ENCODE measurements around the gene OSTN.
"Not testable (repeated sequence)": the region's sequence is repeated elsewhere in the genome, so short reads cannot be mapped to it uniquely, and the experiment has no call there.

Gene OSTN

GRCh38 chr3:191235331-191236314 lies 36.6 kb downstream of the OSTN start:
- no peak for DNase-seq

GRCh38 chr3:191236646-191237045 lies 37.6 kb downstream of the OSTN start:
- DNase-seq: no peak

GRCh38 chr3:191237047-191237882 lies 38.2 kb downstream of the OSTN start:
- no peak for DNase-seq

GRCh38 chr3:191238321-191238817 lies 39.3 kb downstream of the OSTN start:
- DNase-seq: no peak

GRCh38 chr3:191239407-191240031 lies 40.5 kb downstream of the OSTN start:
- DNase-seq: no peak

- DNase-seq: no peak
Observed at GRCh38 chr3:191240486-191240885, 41.4 kb downstream of the OSTN start.

- no peak for DNase-seq
Observed at GRCh38 chr3:191244242-191244867, 45.3 kb downstream of the OSTN start.

- not testable (repeated sequence) for DNase-seq
Observed at GRCh38 chr3:191246034-191246433, 47.0 kb downstream of the OSTN start.

- DNase-seq: no peak
Observed at GRCh38 chr3:191246630-191247029, 47.6 kb downstream of the OSTN start.

- no peak for DNase-seq
Observed at GRCh38 chr3:191253089-191253799, 54.2 kb downstream of the OSTN start.

GRCh38 chr3:191254098-191254873 lies 55.2 kb downstream of the OSTN start:
- no peak for DNase-seq

- DNase-seq: no peak
Observed at GRCh38 chr3:191255156-191255555, 56.1 kb downstream of the OSTN start.

- no peak for DNase-seq
Observed at GRCh38 chr3:191256405-191256804, 57.4 kb downstream of the OSTN start.

- DNase-seq: no peak
Observed at GRCh38 chr3:191257286-191257685, 58.2 kb downstream of the OSTN start.

- DNase-seq: no peak
Observed at GRCh38 chr3:191259486-191259885, 60.4 kb downstream of the OSTN start.

GRCh38 chr3:191260431-191261303 lies 61.6 kb downstream of the OSTN start:
- no peak for DNase-seq

- DNase-seq: no peak
Observed at GRCh38 chr3:191261304-191261638, 62.2 kb downstream of the OSTN start.

GRCh38 chr3:191262650-191263049 lies 63.6 kb downstream of the OSTN start:
- DNase-seq: no peak

GRCh38 chr3:191263365-191263764 lies 64.3 kb downstream of the OSTN start:
- no peak for DNase-seq

GRCh38 chr3:191263850-191264249 lies 64.8 kb downstream of the OSTN start:
- DNase-seq: no peak
